ENCODE measurements around the gene DTL. TPM values are rescaled to one million over a fixed set of nuclear protein-coding genes. Genes with fewer than 3 reads are reported as not detected.

The DTL gene
- total RNA-seq, 1 donor from 2014 or later = 23.9 TPM

- no peak overlapping the region for H3K27ac Mint-ChIP-seq
- H3K4me3 Mint-ChIP-seq (ENCODE audit: low read depth) = no peak overlapping the region
- no peak for DNase-seq (ENCODE audit: low spot score, unreplicated experiment)
- H3K9me3 Mint-ChIP-seq (ENCODE audit: low read depth) = no peaks in the 10 kb centered on the region
- no peaks in the 10 kb centered on the region for H3K27me3 Mint-ChIP-seq
- H3K4me1 Mint-ChIP-seq (ENCODE audit: low read depth) = peaks cover 25% of the 10 kb centered on the region
- H3K36me3 Mint-ChIP-seq (ENCODE audit: insufficient read depth) = peaks cover 1% of the 10 kb centered on the region
- no peak for TF ChIP-seq CTCF (IDR thresholded peaks at IDR 0.05; ENCODE audit: unreplicated experiment)
Observed at GRCh38 chr1:212108981-212109380, 73.4 kb downstream of the DTL start.

GRCh38 chr1:212109728-212110127 is 74.2 kb downstream of the DTL start:
- Mint-ChIP-seq H3K4me1 (ENCODE audit: low read depth) (peaks cover 17% of the 10 kb centered on the region), H3K27ac (no peak overlapping the region), H3K27me3 (no peaks in the 10 kb centered on the region), H3K9me3 (ENCODE audit: low read depth) (no peaks in the 10 kb centered on the region), H3K4me3 (ENCODE audit: low read depth) (no peak overlapping the region), H3K36me3 (ENCODE audit: insufficient read depth) (no peaks in the 10 kb centered on the region)
- DNase-seq (ENCODE audit: low spot score, unreplicated experiment) = no peak
- TF ChIP-seq CTCF (IDR thresholded peaks at IDR 0.05; ENCODE audit: unreplicated experiment) = no peak

GRCh38 chr1:212110617-212111016 is 75.1 kb downstream of the DTL start:
- no peak overlapping the region for H3K4me3 Mint-ChIP-seq (ENCODE audit: low read depth)
- DNase-seq (ENCODE audit: low spot score, unreplicated experiment) = no peak
- H3K27ac Mint-ChIP-seq = no peak overlapping the region
- no peak for TF ChIP-seq CTCF (IDR thresholded peaks at IDR 0.05; ENCODE audit: unreplicated experiment)
- H3K36me3 Mint-ChIP-seq (ENCODE audit: insufficient read depth) = no peaks in the 10 kb centered on the region
- H3K9me3 Mint-ChIP-seq (ENCODE audit: low read depth) = no peaks in the 10 kb centered on the region
- no peaks in the 10 kb centered on the region for H3K27me3 Mint-ChIP-seq
- peaks cover 13% of the 10 kb centered on the region for H3K4me1 Mint-ChIP-seq (ENCODE audit: low read depth)

- no peak for TF ChIP-seq CTCF (IDR thresholded peaks at IDR 0.05; ENCODE audit: unreplicated experiment)
- Mint-ChIP-seq H3K27ac (no peak overlapping the region), H3K27me3 (no peaks in the 10 kb centered on the region), H3K9me3 (ENCODE audit: low read depth) (no peaks in the 10 kb centered on the region), H3K4me1 (ENCODE audit: low read depth) (peaks cover 11% of the 10 kb centered on the region), H3K36me3 (ENCODE audit: insufficient read depth) (no peaks in the 10 kb centered on the region), H3K4me3 (ENCODE audit: low read depth) (no peak overlapping the region)
- DNase-seq (ENCODE audit: low spot score, unreplicated experiment) = no peak
Observed at GRCh38 chr1:212111536-212111935, 76.0 kb downstream of the DTL start.

- Mint-ChIP-seq H3K9me3 (ENCODE audit: low read depth) (no peaks in the 10 kb centered on the region), H3K36me3 (ENCODE audit: insufficient read depth) (no peaks in the 10 kb centered on the region), H3K27ac (no peak overlapping the region), H3K4me1 (ENCODE audit: low read depth) (peaks cover under 1% of the 10 kb centered on the region), H3K27me3 (no peaks in the 10 kb centered on the region), H3K4me3 (ENCODE audit: low read depth) (no peak overlapping the region)
- DNase-seq (ENCODE audit: low spot score, unreplicated experiment) = no peak
- TF ChIP-seq CTCF (IDR thresholded peaks at IDR 0.05; ENCODE audit: unreplicated experiment) = no peak
Observed at GRCh38 chr1:212113706-212114105, 78.2 kb downstream of the DTL start.

Measured in progenitor cell of endocrine pancreas (in vitro differentiated cells).